TTC549 (cell line): ENCODE measurements around the gene DCDC2B.

Experiments
- FAIRE-seq: peaks from 2 replicates; lab custom pipeline; 2012; peaks lifted over from hg19 to GRCh38; lab: Jason Lieb, UNC

DCDC2B gene

GRCh38 chr1:32263744-32264143 lies 54.9 kb downstream of the DCDC2B start:
- FAIRE-seq, result no peak
